ENCODE results near the gene CELA1.

CELA1 gene

GRCh38 chr12:51390457-51390856 is 44.0 kb upstream of the CELA1 start:
- H3K4me3 ChIP-seq (ENCODE audit: insufficient read length, low read depth): peak overlapping the region; percentile 68

GRCh38 chr12:51389302-51389999 is 43.0 kb upstream of the CELA1 start:
- Histone ChIP-seq H3K27me3 (ENCODE audit: insufficient read depth, insufficient read length) (no peaks in the 10 kb centered on the region), H3K9ac (ENCODE audit: insufficient read length, low read depth) (peak overlapping the region; percentile 51), H3K9me3 (ENCODE audit: insufficient read depth, low read length) (no peaks in the 10 kb centered on the region), H3K4me3 (ENCODE audit: insufficient read length, low read depth) (no peak overlapping the region), H3K36me3 (ENCODE audit: insufficient read depth, insufficient read length, low read length) (peaks cover 20% of the 10 kb centered on the region), H3K4me1 (ENCODE audit: insufficient read depth, insufficient read length) (peaks cover 26% of the 10 kb centered on the region)
- TF ChIP-seq SUZ12 (IDR thresholded peaks at IDR 0.05; ENCODE audit: extremely low read depth, insufficient read depth, insufficient read length): no peak
- no peak for TF ChIP-seq YY1 (IDR thresholded peaks at IDR 0.05; ENCODE audit: insufficient read depth, insufficient read length)
- no peak for TF ChIP-seq ZNF274 (IDR thresholded peaks at IDR 0.05; ENCODE audit: low read depth, low read length)
- no peak for DNase-seq (ENCODE audit: low read depth, low spot score)

More at GRCh38 chr12:51390457-51390856, 44.0 kb upstream of the CELA1 start:
- TF ChIP-seq YY1 (IDR thresholded peaks at IDR 0.05; ENCODE audit: insufficient read depth, insufficient read length) (no peak), SUZ12 (IDR thresholded peaks at IDR 0.05; ENCODE audit: extremely low read depth, insufficient read depth, insufficient read length) (no peak), ZNF274 (IDR thresholded peaks at IDR 0.05; ENCODE audit: low read depth, low read length) (no peak)
- no peak for DNase-seq (ENCODE audit: low read depth, low spot score)
- no peaks in the 10 kb centered on the region for H3K27me3 ChIP-seq (ENCODE audit: insufficient read depth, insufficient read length)
- peaks cover 16% of the 10 kb centered on the region for H3K36me3 ChIP-seq (ENCODE audit: insufficient read depth, insufficient read length, low read length)
- H3K9ac ChIP-seq (ENCODE audit: insufficient read length, low read depth): peak overlapping the region; percentile 92
- H3K9me3 ChIP-seq (ENCODE audit: insufficient read depth, low read length): no peaks in the 10 kb centered on the region
- peaks cover 26% of the 10 kb centered on the region for H3K4me1 ChIP-seq (ENCODE audit: insufficient read depth, insufficient read length)

- no peak for TF ChIP-seq SUZ12 (IDR thresholded peaks at IDR 0.05; ENCODE audit: extremely low read depth, insufficient read depth, insufficient read length)
- no peak for TF ChIP-seq YY1 (IDR thresholded peaks at IDR 0.05; ENCODE audit: insufficient read depth, insufficient read length)
- TF ChIP-seq ZNF274 (IDR thresholded peaks at IDR 0.05; ENCODE audit: low read depth, low read length): no peak
- no peak for DNase-seq (ENCODE audit: low read depth, low spot score)
- Histone ChIP-seq H3K4me1 (ENCODE audit: insufficient read depth, insufficient read length) (peaks cover 23% of the 10 kb centered on the region), H3K9me3 (ENCODE audit: insufficient read depth, low read length) (no peaks in the 10 kb centered on the region), H3K27me3 (ENCODE audit: insufficient read depth, insufficient read length) (no peaks in the 10 kb centered on the region), H3K4me3 (ENCODE audit: insufficient read length, low read depth) (no peak overlapping the region), H3K9ac (ENCODE audit: insufficient read length, low read depth) (peak overlapping the region; percentile 33), H3K36me3 (ENCODE audit: insufficient read depth, insufficient read length, low read length) (peaks cover 15% of the 10 kb centered on the region)
Measured at GRCh38 chr12:51388846-51389245, 42.4 kb upstream of the CELA1 start.

- Histone ChIP-seq H3K9ac (ENCODE audit: insufficient read length, low read depth) (peak overlapping the region; percentile 66), H3K9me3 (ENCODE audit: insufficient read depth, low read length) (no peaks in the 10 kb centered on the region), H3K4me1 (ENCODE audit: insufficient read depth, insufficient read length) (peaks cover 23% of the 10 kb centered on the region), H3K4me3 (ENCODE audit: insufficient read length, low read depth) (no peak overlapping the region), H3K27me3 (ENCODE audit: insufficient read depth, insufficient read length) (no peaks in the 10 kb centered on the region), H3K36me3 (ENCODE audit: insufficient read depth, insufficient read length, low read length) (peaks cover 14% of the 10 kb centered on the region)
- peak; percentile 57 for DNase-seq (ENCODE audit: low read depth, low spot score)
- no peak for TF ChIP-seq YY1 (IDR thresholded peaks at IDR 0.05; ENCODE audit: insufficient read depth, insufficient read length)
- TF ChIP-seq SUZ12 (IDR thresholded peaks at IDR 0.05; ENCODE audit: extremely low read depth, insufficient read depth, insufficient read length): no peak
- no peak for TF ChIP-seq ZNF274 (IDR thresholded peaks at IDR 0.05; ENCODE audit: low read depth, low read length)
Measured at GRCh38 chr12:51388069-51388799, 41.8 kb upstream of the CELA1 start.

- H3K36me3 ChIP-seq (ENCODE audit: insufficient read depth, insufficient read length, low read length): peaks cover 31% of the 10 kb centered on the region
- TF ChIP-seq SUZ12 (IDR thresholded peaks at IDR 0.05; ENCODE audit: extremely low read depth, insufficient read depth, insufficient read length) (no peak), YY1 (IDR thresholded peaks at IDR 0.05; ENCODE audit: insufficient read depth, insufficient read length) (no peak), ZNF274 (IDR thresholded peaks at IDR 0.05; ENCODE audit: low read depth, low read length) (no peak)
- no peak for DNase-seq (ENCODE audit: low read depth, low spot score)
- H3K9me3 ChIP-seq (ENCODE audit: insufficient read depth, low read length): no peaks in the 10 kb centered on the region
- H3K4me1 ChIP-seq (ENCODE audit: insufficient read depth, insufficient read length): peaks cover 23% of the 10 kb centered on the region
- no peak overlapping the region for H3K9ac ChIP-seq (ENCODE audit: insufficient read length, low read depth)
- H3K4me3 ChIP-seq (ENCODE audit: insufficient read length, low read depth): no peak overlapping the region
- H3K27me3 ChIP-seq (ENCODE audit: insufficient read depth, insufficient read length): no peaks in the 10 kb centered on the region
Measured at GRCh38 chr12:51386351-51386750, 39.9 kb upstream of the CELA1 start.

GRCh38 chr12:51383269-51383905 is 36.9 kb upstream of the CELA1 start:
- peaks cover 9% of the 10 kb centered on the region for H3K4me1 ChIP-seq (ENCODE audit: insufficient read depth, insufficient read length)
- peaks cover 57% of the 10 kb centered on the region for H3K36me3 ChIP-seq (ENCODE audit: insufficient read depth, insufficient read length, low read length)
- no peaks in the 10 kb centered on the region for H3K27me3 ChIP-seq (ENCODE audit: insufficient read depth, insufficient read length)
- no peak for DNase-seq (ENCODE audit: low read depth, low spot score)
- no peak overlapping the region for H3K4me3 ChIP-seq (ENCODE audit: insufficient read length, low read depth)
- H3K9me3 ChIP-seq (ENCODE audit: insufficient read depth, low read length): no peaks in the 10 kb centered on the region
- no peak overlapping the region for H3K9ac ChIP-seq (ENCODE audit: insufficient read length, low read depth)
- TF ChIP-seq ZNF274 (IDR thresholded peaks at IDR 0.05; ENCODE audit: low read depth, low read length) (no peak), SUZ12 (IDR thresholded peaks at IDR 0.05; ENCODE audit: extremely low read depth, insufficient read depth, insufficient read length) (no peak), YY1 (IDR thresholded peaks at IDR 0.05; ENCODE audit: insufficient read depth, insufficient read length) (no peak)

GRCh38 chr12:51382173-51382572 is 35.7 kb upstream of the CELA1 start:
- Histone ChIP-seq H3K27me3 (ENCODE audit: insufficient read depth, insufficient read length) (no peaks in the 10 kb centered on the region), H3K9me3 (ENCODE audit: insufficient read depth, low read length) (no peaks in the 10 kb centered on the region), H3K36me3 (ENCODE audit: insufficient read depth, insufficient read length, low read length) (peaks cover 69% of the 10 kb centered on the region), H3K4me3 (ENCODE audit: insufficient read length, low read depth) (no peak overlapping the region), H3K9ac (ENCODE audit: insufficient read length, low read depth) (no peak overlapping the region), H3K4me1 (ENCODE audit: insufficient read depth, insufficient read length) (peaks cover 4% of the 10 kb centered on the region)
- no peak for DNase-seq (ENCODE audit: low read depth, low spot score)
- no peak for TF ChIP-seq SUZ12 (IDR thresholded peaks at IDR 0.05; ENCODE audit: extremely low read depth, insufficient read depth, insufficient read length)
- TF ChIP-seq ZNF274 (IDR thresholded peaks at IDR 0.05; ENCODE audit: low read depth, low read length): no peak
- no peak for TF ChIP-seq YY1 (IDR thresholded peaks at IDR 0.05; ENCODE audit: insufficient read depth, insufficient read length)

Data from NT2/D1 (cell line).